Upper lobe of left lung (tissue), 6 donors: ENCODE results near the gene JARID2. TPM values are rescaled to one million over a fixed set of nuclear protein-coding genes. Genes with fewer than 3 reads are reported as not detected.

Experiments used
- ATAC-seq, 2 donors: fragments of 200-7000 bp; cut with Tn5 transposase; one replicate each; pipeline ENCODE4 v1.9.1; 2022; ENCODE audit warnings: mild to moderate bottlenecking in 2 of 2, moderate library complexity in 2 of 2; ENCODE audit not compliant: low FRiP score in 2 of 2
- DNase-seq, 2 donors: peaks; one replicate each; pipeline ENCODE4 v3.0.0-alpha.2; 2019 to 2020
- H3K27ac ChIP-seq, 4 donors: fragments of 200-600 bp; sonication (generic); one replicate each; pipeline ENCODE4 v1.5.1; 2016 to 2019
- H3K27me3 ChIP-seq, 4 donors: fragments of 200-600 bp; sonication (generic); one replicate each; pipeline ENCODE4 v1.5.1; 2017 to 2019
- H3K36me3 ChIP-seq, 4 donors: fragments of 200-600 bp; sonication (generic); one replicate each; pipeline ENCODE4 v1.5.1; 2016 to 2019
- H3K4me1 ChIP-seq, 4 donors: fragments of 200-600 bp; sonication (generic); one replicate each; pipeline ENCODE4 v1.5.1; 2018 to 2019
- H3K4me3 ChIP-seq, 4 donors: fragments of 200-600 bp; sonication (generic); one replicate each; pipeline ENCODE4 v1.5.1; 2017 to 2019; ENCODE audit warnings: mild to moderate bottlenecking in 2 of 4, moderate library complexity in 1 of 4
- H3K9me3 ChIP-seq, 4 donors: fragments of 200-600 bp; sonication (generic); one replicate each; pipeline ENCODE4 v1.5.1; 2018 to 2019
- EP300 ChIP-seq, 4 donors: sonication (generic); formaldehyde crosslinking; IDR thresholded peaks; one replicate each; pipeline ENCODE4 v1.5.1; 2017; ENCODE audit warnings: antibody characterized with exemption in 4 of 4, control low read depth in 2 of 4
- POLR2A ChIP-seq, 4 donors: fragments of 450-650 bp; IDR thresholded peaks; one replicate each; pipeline ENCODE4 v1.5.1; 2016 to 2017; ENCODE audit warnings: antibody characterized with exemption in 4 of 4, mild to moderate bottlenecking in 2 of 4
- POLR2AphosphoS5 ChIP-seq, 2 donors: sonication (generic); formaldehyde crosslinking; IDR thresholded peaks; one replicate each; pipeline ENCODE4 v1.5.1; 2017; ENCODE audit warnings: antibody characterized with exemption in 2 of 2
- WGBS, 2 donors: methylation state at CpG; one replicate each; pipeline ENCODE4 v1.1.5; 2017 to 2018; 5-methylcytosine and 5-hydroxymethylcytosine counted together
- total RNA-seq, 6 donors: library from RNA; depleted of rRNA in 4 of 6; stranded (reverse); fragments of >200 nt in 4 of 6; gene quantifications; one replicate each; pipeline versions ENCODE4 v1.1.0 to v1.2.1, GENCODE V29; 2016 to 2021
- TF ChIP-seq, protein P1 (sequence below), 6 experiments: fragments of 450-650 bp in 4 of 6; fragments of 200-600 bp in 2 of 6; sonication (generic) in 2 of 6; IDR thresholded peaks; one replicate each; pipeline ENCODE4 v1.5.1; 2016 to 2019; ENCODE audit warnings: antibody characterized with exemption in 6 of 6
- donor health status: DM: no; HTN: no; CAD: no; lungs with moderate emphysema.
- donor health status: DM: no; HTN: yes; CAD: no; lungs with severe emphysema.

JARID2 gene
- total RNA-seq, 6 donors from 2014 or later, result 9.6 to 37.7 (median 16.4) TPM

GRCh38 chr6:15506066-15506465, 260.2 kb downstream of the JARID2 start:
- no peak for DNase-seq

GRCh38 chr6:15507221-15507620, 261.4 kb downstream of the JARID2 start:
- Histone ChIP-seq H3K27me3 (no peaks in the 10 kb centered on the region), H3K9me3 (no peaks in the 10 kb centered on the region), H3K4me1 (peaks cover 12 to 24% (median 17%) of the 10 kb centered on the region in 4 donors), H3K27ac (no peak overlapping the region), H3K4me3 (no peak overlapping the region), H3K36me3 (peaks cover 0 to 41% (median 23%) of the 10 kb centered on the region in 4 donors)
- DNase-seq (no peak), ATAC-seq (no peak)
- 98 to 99% methylated on average over 11 of the region's 11 CpGs for WGBS, 2 donors
- TF ChIP-seq POLR2A (IDR thresholded peaks at IDR 0.05) (no peak), EP300 (IDR thresholded peaks at IDR 0.05) (no peak), POLR2AphosphoS5 (IDR thresholded peaks at IDR 0.05) (no peak)
- TF ChIP-seq, protein P1, sequence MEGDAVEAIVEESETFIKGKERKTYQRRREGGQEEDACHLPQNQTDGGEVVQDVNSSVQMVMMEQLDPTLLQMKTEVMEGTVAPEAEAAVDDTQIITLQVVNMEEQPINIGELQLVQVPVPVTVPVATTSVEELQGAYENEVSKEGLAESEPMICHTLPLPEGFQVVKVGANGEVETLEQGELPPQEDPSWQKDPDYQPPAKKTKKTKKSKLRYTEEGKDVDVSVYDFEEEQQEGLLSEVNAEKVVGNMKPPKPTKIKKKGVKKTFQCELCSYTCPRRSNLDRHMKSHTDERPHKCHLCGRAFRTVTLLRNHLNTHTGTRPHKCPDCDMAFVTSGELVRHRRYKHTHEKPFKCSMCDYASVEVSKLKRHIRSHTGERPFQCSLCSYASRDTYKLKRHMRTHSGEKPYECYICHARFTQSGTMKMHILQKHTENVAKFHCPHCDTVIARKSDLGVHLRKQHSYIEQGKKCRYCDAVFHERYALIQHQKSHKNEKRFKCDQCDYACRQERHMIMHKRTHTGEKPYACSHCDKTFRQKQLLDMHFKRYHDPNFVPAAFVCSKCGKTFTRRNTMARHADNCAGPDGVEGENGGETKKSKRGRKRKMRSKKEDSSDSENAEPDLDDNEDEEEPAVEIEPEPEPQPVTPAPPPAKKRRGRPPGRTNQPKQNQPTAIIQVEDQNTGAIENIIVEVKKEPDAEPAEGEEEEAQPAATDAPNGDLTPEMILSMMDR (IDR thresholded peaks at IDR 0.05), result no peak

More at GRCh38 chr6:15506066-15506465, 260.2 kb downstream of the JARID2 start:
- no peak for ATAC-seq
- H3K27me3 ChIP-seq, result no peaks in the 10 kb centered on the region
- 96 to 100% methylated on average over 4 to 7 of the region's 7 CpGs for WGBS, 2 donors
- peaks cover under 1 to 39% (median 21%) of the 10 kb centered on the region in 4 donors for H3K36me3 ChIP-seq
- H3K4me3 ChIP-seq, result no peak overlapping the region
- TF ChIP-seq POLR2AphosphoS5 (IDR thresholded peaks at IDR 0.05), result no peak
- TF ChIP-seq EP300 (IDR thresholded peaks at IDR 0.05), result no peak
- TF ChIP-seq POLR2A (IDR thresholded peaks at IDR 0.05), result no peak
- TF ChIP-seq, protein P1 (IDR thresholded peaks at IDR 0.05), result no peak
- peak overlapping the region in 1 of 4 donors; percentile 65 for H3K27ac ChIP-seq
- no peaks in the 10 kb centered on the region for H3K9me3 ChIP-seq
- H3K4me1 ChIP-seq, result peaks cover 12 to 30% (median 17%) of the 10 kb centered on the region in 4 donors

DNA sequence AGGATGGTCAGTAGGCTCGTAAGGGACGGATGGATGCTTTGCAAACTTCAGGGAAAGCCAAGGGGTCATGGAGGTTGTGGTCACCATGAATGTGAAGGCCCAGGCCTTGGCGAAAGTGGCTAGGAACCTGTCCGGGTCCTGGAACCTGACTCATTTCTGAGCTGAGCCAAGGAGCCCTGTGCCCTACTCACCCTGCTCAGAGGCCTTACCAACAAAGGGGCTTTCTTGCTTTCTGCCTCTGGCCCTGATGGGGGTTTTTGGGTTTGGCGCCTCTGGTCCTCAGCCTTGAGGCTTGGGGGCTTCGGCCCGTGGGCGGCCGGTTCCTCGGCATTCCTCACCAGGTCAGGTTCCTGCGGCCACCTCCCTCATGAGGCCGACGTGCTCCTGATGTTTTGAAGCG, 261.9 kb downstream of the JARID2 start:
- peaks cover 0 to 42% (median 24%) of the 10 kb centered on the region in 4 donors for H3K36me3 ChIP-seq
- no peaks in the 10 kb centered on the region for H3K27me3 ChIP-seq
- TF ChIP-seq, protein P1 (IDR thresholded peaks at IDR 0.05), result no peak
- TF ChIP-seq POLR2AphosphoS5 (IDR thresholded peaks at IDR 0.05) (no peak), POLR2A (IDR thresholded peaks at IDR 0.05) (no peak), EP300 (IDR thresholded peaks at IDR 0.05) (no peak)
- no peaks in the 10 kb centered on the region for H3K9me3 ChIP-seq
- WGBS, 2 donors, result 91 to 92% methylated on average over 14 of the region's 14 CpGs
- ATAC-seq, result no peak
- H3K4me3 ChIP-seq, result no peak overlapping the region
- H3K4me1 ChIP-seq, result peaks cover 12 to 21% (median 17%) of the 10 kb centered on the region in 4 donors
- no peak for DNase-seq
- no peak overlapping the region for H3K27ac ChIP-seq

DNA sequence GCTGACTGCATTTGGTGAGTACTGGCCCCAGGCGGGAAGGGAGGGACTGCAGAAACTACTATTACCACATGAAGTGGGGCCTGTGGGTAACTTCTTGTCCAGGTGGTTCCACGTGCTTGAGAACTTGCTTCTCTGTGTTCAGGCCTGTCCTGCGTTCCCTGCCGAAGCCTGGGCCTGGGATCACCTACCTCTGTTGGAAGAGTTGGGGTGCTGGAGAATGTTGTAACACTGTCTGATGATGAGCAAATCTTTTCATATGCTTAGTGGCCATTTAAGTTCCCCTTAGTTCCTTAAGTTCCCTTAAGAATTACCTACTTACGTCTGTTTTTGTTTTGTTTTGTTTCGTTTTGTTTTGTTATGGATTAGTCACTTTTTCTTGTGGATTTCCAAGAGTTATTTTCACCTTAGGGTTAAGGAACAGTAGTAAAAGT, 262.6 kb downstream of the JARID2 start:
- ATAC-seq (no peak), DNase-seq (no peak)
- no peaks in the 10 kb centered on the region for H3K9me3 ChIP-seq
- H3K27ac ChIP-seq, result peak overlapping the region in 2 of 4 donors; percentile 30 to 41
- 66 to 82% methylated on average over 6 of the region's 6 CpGs for WGBS, 2 donors
- TF ChIP-seq POLR2AphosphoS5 (IDR thresholded peaks at IDR 0.05), result no peak
- TF ChIP-seq, protein P1 (IDR thresholded peaks at IDR 0.05), result no peak
- TF ChIP-seq POLR2A (IDR thresholded peaks at IDR 0.05), result no peak
- no peak for TF ChIP-seq EP300 (IDR thresholded peaks at IDR 0.05)
- H3K36me3 ChIP-seq, result peaks cover 0 to 42% (median 31%) of the 10 kb centered on the region in 4 donors
- no peaks in the 10 kb centered on the region for H3K27me3 ChIP-seq
- H3K4me3 ChIP-seq, result no peak overlapping the region
- peaks cover 12 to 21% (median 17%) of the 10 kb centered on the region in 4 donors for H3K4me1 ChIP-seq

DNA sequence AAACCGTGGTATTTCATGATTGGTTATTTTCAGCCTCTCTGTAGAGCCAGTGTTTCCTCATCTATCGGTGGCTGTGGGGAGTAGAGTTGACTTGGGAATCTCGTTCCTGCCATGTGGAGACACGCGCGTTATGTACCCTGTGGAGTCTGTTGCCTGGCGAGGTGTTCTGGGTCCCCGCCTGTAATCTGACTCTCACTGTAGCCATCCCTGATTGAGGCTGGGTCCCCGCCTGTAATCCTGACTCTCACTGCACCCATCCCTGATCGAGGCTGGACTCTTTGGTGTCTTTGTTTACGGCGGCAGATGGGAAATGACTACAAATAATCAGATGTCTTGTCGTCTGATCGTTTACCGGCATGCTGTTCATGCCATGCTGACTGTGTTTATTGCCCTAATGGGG, 263.1 kb downstream of the JARID2 start:
- Histone ChIP-seq H3K4me3 (no peak overlapping the region), H3K36me3 (peaks cover 0 to 45% (median 35%) of the 10 kb centered on the region in 4 donors), H3K27me3 (no peaks in the 10 kb centered on the region), H3K27ac (peak overlapping the region in 2 of 4 donors; percentile 30 to 31), H3K4me1 (peaks cover 11 to 20% (median 17%) of the 10 kb centered on the region in 4 donors), H3K9me3 (no peaks in the 10 kb centered on the region)
- TF ChIP-seq POLR2A (IDR thresholded peaks at IDR 0.05), result no peak
- TF ChIP-seq POLR2AphosphoS5 (IDR thresholded peaks at IDR 0.05), result no peak
- TF ChIP-seq, protein P1 (IDR thresholded peaks at IDR 0.05), result no peak
- no peak for DNase-seq
- no peak for ATAC-seq
- WGBS, 2 donors, result 80 to 82% methylated on average over 15 of the region's 15 CpGs
